Measurements from ENCODE around the gene GAMT.

GAMT gene

GRCh38 chr19:1417145-1417544, 15.8 kb upstream of the GAMT start:
- peak overlapping the region; percentile 62 for H3K27ac ChIP-seq (ENCODE audit: low read length)
- H3K9me3 ChIP-seq (ENCODE audit: control insufficient read depth in 2 of 2, low read length in 2 of 2), result no peaks in the 10 kb centered on the region
- H3K9ac ChIP-seq (ENCODE audit: low read length in 2 of 2), result no peak overlapping the region
- H3K36me3 ChIP-seq (ENCODE audit: control insufficient read depth in 2 of 2, insufficient read depth in 2 of 2, low read length in 2 of 2), result peaks cover 24 to 30% of the 10 kb centered on the region in 2 donors
- H3K4me1 ChIP-seq (ENCODE audit: control insufficient read depth, insufficient read depth, low read length), result peaks cover 42% of the 10 kb centered on the region
- H3K4me3 ChIP-seq (ENCODE audit: low read length in 2 of 2), result no peak overlapping the region
- H3K27me3 ChIP-seq (ENCODE audit: control insufficient read depth in 1 of 2, insufficient read depth in 2 of 2, low read length in 2 of 2), result no peaks in the 10 kb centered on the region

DNA sequence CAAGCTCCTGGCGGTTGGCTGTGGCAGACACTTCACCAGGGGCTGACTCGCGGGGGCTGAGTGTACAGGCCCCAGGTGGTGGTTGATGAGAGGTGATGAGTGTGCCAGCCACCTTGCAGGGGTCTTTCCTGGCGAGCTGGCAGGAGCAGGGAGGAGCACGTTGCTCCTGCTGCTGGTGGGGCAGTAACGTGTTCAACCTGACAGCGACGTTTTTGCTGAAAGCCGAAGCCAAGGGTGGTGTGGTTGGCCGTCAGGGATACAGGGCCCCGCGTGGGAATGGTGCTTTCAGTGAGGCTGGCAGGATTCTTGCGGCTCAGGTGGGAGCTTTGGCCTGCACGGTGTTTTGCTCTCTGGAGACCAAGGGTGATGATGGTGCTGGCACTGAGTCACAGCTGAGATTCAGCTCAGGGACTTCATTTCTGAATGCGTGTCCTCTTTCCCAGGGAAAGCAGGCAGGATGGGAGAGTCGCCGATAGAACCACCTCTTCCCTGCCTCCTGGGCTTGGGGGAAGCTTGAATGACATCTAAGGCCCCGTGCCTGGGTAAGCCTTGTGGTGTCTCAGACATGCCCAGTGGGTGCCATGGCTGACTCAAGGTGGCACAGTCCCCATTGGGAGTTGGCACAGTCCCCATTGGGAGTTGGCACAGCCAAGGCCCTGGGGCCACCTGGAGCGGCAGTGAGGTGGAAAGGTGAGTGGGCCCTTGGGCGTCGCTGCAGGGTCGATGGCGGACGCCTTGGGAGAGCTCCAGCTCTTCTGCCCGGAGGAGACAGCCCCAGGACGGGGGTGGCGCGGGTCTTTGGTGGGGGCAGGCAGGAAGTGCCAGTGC, 14.9 kb upstream of the GAMT start:
- Histone ChIP-seq H3K9me3 (ENCODE audit: control insufficient read depth in 2 of 2, low read length in 2 of 2) (no peaks in the 10 kb centered on the region), H3K9ac (ENCODE audit: low read length in 2 of 2) (peak overlapping the region; percentile 51 to 60), H3K27ac (ENCODE audit: low read length) (peak overlapping the region; percentile 62), H3K36me3 (ENCODE audit: control insufficient read depth in 2 of 2, insufficient read depth in 2 of 2, low read length in 2 of 2) (peaks cover 19 to 21% of the 10 kb centered on the region in 2 donors), H3K4me1 (ENCODE audit: control insufficient read depth, insufficient read depth, low read length) (peaks cover 51% of the 10 kb centered on the region), H3K4me3 (ENCODE audit: low read length in 2 of 2) (peak overlapping the region; percentile 51 to 54), H3K27me3 (ENCODE audit: control insufficient read depth in 1 of 2, insufficient read depth in 2 of 2, low read length in 2 of 2) (no peaks in the 10 kb centered on the region)

GRCh38 chr19:1412995-1413800, 11.9 kb upstream of the GAMT start:
- Histone ChIP-seq H3K36me3 (ENCODE audit: control insufficient read depth in 2 of 2, insufficient read depth in 2 of 2, low read length in 2 of 2) (peaks cover 2 to 3% of the 10 kb centered on the region in 2 donors), H3K27ac (ENCODE audit: low read length) (no peak overlapping the region), H3K9ac (ENCODE audit: low read length in 2 of 2) (no peak overlapping the region), H3K9me3 (ENCODE audit: control insufficient read depth in 2 of 2, low read length in 2 of 2) (no peaks in the 10 kb centered on the region), H3K4me3 (ENCODE audit: low read length in 2 of 2) (no peak overlapping the region), H3K27me3 (ENCODE audit: control insufficient read depth in 1 of 2, insufficient read depth in 2 of 2, low read length in 2 of 2) (no peaks in the 10 kb centered on the region), H3K4me1 (ENCODE audit: control insufficient read depth, insufficient read depth, low read length) (peaks cover 77% of the 10 kb centered on the region)

DNA sequence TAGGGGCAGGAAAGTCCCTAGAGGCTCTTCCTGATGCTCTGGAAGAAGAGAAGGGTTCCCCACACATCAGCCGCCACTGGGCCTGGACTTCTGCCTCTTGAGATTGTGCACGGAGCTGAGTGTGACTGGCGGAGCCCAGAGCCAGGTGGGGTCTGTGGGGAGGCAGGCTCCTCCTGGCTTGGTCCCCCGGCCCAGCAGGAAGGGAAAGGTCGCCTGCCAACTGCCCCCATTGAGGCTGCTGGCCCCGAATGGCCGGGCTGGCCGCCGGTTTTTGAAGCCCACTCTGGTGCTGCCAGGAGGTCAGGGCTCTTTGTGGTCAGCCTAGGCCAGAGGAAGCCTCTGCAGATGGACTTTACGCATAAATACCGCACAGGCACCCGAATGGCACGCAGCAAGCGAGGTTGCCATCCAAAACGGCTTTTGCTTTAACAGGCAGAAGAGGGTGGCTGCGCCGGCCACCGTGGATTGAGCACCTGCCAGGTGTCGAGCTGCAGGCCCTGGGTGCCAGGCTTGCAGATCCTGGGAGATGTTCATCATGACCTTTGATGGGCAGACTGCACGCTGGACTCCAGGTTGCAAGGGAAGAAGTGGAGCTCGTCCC, 11.1 kb upstream of the GAMT start:
- H3K27ac ChIP-seq (ENCODE audit: low read length), result no peak overlapping the region
- no peak overlapping the region for H3K9ac ChIP-seq (ENCODE audit: low read length in 2 of 2)
- no peaks in the 10 kb centered on the region for H3K27me3 ChIP-seq (ENCODE audit: control insufficient read depth in 1 of 2, insufficient read depth in 2 of 2, low read length in 2 of 2)
- no peak overlapping the region for H3K4me3 ChIP-seq (ENCODE audit: low read length in 2 of 2)
- H3K9me3 ChIP-seq (ENCODE audit: control insufficient read depth in 2 of 2, low read length in 2 of 2), result no peaks in the 10 kb centered on the region
- peaks cover 72% of the 10 kb centered on the region for H3K4me1 ChIP-seq (ENCODE audit: control insufficient read depth, insufficient read depth, low read length)
- peaks cover 2% of the 10 kb centered on the region in 2 donors for H3K36me3 ChIP-seq (ENCODE audit: control insufficient read depth in 2 of 2, insufficient read depth in 2 of 2, low read length in 2 of 2)

DNA sequence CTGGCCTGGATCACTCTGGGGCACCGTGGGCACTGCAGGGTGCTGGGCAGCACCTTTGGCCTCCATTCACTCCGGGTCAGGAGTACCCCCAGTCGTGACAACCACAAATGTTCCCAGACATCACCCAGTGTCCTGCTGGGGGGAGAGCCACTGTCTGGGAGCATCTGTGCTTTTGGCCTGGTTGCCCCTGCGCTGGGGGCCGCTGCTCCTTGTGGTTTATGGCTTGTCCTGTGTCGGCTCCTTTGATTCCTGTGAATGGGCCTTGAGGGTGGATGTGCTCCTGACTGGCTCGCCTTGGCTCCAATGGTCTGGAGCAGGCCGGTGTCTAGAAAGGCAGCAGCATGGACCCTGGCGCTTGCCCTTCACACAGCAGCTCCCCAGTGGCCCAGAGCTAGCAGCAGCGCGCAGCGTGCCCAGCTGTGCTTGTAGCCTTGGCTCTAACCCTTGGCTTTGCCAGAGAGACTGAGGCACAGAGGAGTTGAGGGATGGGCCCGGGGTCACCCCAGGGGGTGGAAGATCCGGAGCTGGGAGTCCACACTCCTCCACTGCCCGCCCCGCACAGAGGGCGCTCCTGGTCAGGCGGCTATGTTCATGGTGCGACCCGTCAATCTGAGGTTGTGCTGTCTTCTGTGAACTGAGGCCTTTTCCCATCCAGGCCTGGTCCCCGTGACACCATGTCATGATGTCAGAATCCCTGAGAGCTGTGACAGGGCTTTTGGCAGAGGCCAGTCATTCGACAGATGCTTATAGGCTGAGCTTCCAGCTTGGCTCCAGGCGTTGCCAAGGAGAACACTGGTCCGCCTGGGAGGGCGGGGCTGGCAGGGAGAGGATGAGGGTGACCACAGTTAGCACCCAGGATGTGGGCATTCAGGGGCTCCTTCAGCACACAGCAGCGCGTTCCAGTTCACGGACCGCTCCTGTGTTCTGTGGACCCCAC, 10.2 kb upstream of the GAMT start:
- Histone ChIP-seq H3K27me3 (ENCODE audit: control insufficient read depth in 1 of 2, insufficient read depth in 2 of 2, low read length in 2 of 2) (no peaks in the 10 kb centered on the region), H3K4me3 (ENCODE audit: low read length in 2 of 2) (peak overlapping the region in 1 of 2 donors; percentile 22), H3K27ac (ENCODE audit: low read length) (no peak overlapping the region), H3K36me3 (ENCODE audit: control insufficient read depth in 2 of 2, insufficient read depth in 2 of 2, low read length in 2 of 2) (peaks cover 0 to 2% of the 10 kb centered on the region in 2 donors), H3K4me1 (ENCODE audit: control insufficient read depth, insufficient read depth, low read length) (peaks cover 65% of the 10 kb centered on the region), H3K9ac (ENCODE audit: low read length in 2 of 2) (no peak overlapping the region), H3K9me3 (ENCODE audit: control insufficient read depth in 2 of 2, low read length in 2 of 2) (no peaks in the 10 kb centered on the region)

DNA sequence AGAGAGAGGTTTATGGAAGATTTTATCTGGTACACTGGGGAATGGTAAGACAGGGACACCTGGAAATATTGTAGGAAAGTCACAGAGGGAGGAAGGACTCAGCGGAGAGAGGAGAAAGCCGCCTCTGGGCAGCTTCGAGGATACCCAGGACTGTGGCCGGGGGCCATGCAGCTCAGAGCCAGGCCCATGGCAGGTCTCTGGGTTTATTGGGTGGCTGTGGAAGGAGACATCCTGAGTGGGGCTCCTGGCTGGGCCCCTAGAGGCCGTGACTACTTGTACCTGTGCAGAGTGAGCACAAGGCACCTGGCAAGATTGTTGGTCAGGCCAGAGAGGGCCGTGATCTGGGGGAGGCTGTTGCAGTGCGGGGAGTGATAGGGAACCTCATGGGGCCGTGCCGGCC, 9.4 kb upstream of the GAMT start:
- H3K9me3 ChIP-seq (ENCODE audit: control insufficient read depth in 2 of 2, low read length in 2 of 2), result no peaks in the 10 kb centered on the region
- H3K4me1 ChIP-seq (ENCODE audit: control insufficient read depth, insufficient read depth, low read length), result peaks cover 60% of the 10 kb centered on the region
- H3K9ac ChIP-seq (ENCODE audit: low read length in 2 of 2), result peak overlapping the region in 1 of 2 donors; percentile 47
- H3K27me3 ChIP-seq (ENCODE audit: control insufficient read depth in 1 of 2, insufficient read depth in 2 of 2, low read length in 2 of 2), result no peaks in the 10 kb centered on the region
- no peak overlapping the region for H3K27ac ChIP-seq (ENCODE audit: low read length)
- peak overlapping the region in 1 of 2 donors; percentile 22 for H3K4me3 ChIP-seq (ENCODE audit: low read length in 2 of 2)
- H3K36me3 ChIP-seq (ENCODE audit: control insufficient read depth in 2 of 2, insufficient read depth in 2 of 2, low read length in 2 of 2), result peaks cover 0 to 2% of the 10 kb centered on the region in 2 donors

DNA sequence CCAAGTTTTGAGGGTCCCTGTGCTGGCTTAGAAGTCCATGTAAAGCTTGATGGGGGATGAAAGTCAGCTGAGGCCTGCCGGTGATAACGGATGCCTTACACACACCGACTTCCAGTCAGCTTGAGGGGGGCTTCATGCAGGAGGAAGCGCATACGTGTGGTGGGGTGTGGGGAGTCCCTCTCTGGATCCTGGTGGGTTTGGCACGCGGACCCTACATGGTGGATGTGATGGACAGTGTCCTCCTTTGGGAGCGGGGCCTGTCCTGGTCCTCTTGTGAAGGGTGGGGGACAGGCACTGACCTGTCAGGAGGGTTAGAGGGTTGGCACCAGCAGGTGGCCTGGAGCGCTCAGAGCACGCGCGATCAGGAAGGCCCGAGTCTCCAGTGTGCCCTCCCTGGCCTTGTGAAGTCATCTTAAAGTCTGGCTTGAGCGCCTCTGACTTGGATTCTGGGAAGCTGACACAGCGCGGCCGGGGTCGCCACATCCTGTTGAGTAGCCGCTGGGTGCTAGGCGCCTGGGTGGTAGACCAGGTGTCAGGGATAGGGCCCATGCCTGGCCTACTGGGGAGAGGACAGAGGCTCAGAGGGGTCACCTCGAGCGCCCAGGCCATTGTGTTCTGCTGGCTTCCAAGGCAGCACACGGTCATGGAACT, 8.9 kb upstream of the GAMT start:
- H3K9me3 ChIP-seq (ENCODE audit: control insufficient read depth in 2 of 2, low read length in 2 of 2), result no peaks in the 10 kb centered on the region
- no peak overlapping the region for H3K27ac ChIP-seq (ENCODE audit: low read length)
- H3K27me3 ChIP-seq (ENCODE audit: control insufficient read depth in 1 of 2, insufficient read depth in 2 of 2, low read length in 2 of 2), result no peaks in the 10 kb centered on the region
- H3K4me3 ChIP-seq (ENCODE audit: low read length in 2 of 2), result peak overlapping the region in 1 of 2 donors; percentile 78
- H3K36me3 ChIP-seq (ENCODE audit: control insufficient read depth in 2 of 2, insufficient read depth in 2 of 2, low read length in 2 of 2), result peaks cover 0 to 2% of the 10 kb centered on the region in 2 donors
- H3K4me1 ChIP-seq (ENCODE audit: control insufficient read depth, insufficient read depth, low read length), result peaks cover 55% of the 10 kb centered on the region
- peak overlapping the region; percentile 29 to 47 for H3K9ac ChIP-seq (ENCODE audit: low read length in 2 of 2)

DNA sequence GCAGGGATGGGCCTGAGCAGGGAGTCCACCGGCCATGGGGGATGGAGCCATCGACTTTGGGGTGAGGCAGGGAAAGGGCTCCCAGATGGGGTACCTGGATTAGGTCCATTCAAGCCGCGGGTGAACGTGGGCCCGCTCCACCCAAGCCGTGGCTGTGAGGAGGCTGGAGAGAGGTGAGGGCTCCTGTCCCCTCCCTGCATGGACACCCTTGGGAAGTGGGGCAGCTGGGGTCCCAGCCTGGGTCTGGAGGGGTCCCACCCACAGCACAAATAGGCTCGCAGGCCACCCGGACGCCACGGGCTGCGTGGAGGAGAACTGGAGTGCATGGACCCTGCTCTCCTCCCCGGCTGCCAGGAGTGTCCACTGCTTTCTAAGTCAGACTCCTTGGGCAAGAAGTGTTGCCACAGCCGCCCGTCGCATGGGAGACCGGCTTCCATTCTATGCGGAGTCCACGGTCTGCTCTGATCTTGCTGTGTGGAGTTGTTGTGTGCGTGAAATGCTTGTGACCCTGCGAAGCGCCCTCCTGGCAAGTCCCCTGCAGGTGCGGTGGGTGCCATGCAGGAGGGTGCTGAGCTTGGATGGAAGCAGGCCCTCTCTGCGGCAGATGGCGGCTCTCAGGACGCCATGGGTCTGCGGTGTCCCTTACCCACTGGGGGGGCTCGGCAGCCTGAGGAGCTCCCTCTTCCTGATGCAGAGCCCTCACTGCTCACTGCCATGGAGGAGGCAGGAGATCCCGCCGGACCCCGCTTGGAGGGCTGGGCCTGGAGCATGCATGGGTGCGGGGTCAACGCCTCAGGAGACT, 8.1 kb upstream of the GAMT start:
- peaks cover 51% of the 10 kb centered on the region for H3K4me1 ChIP-seq (ENCODE audit: control insufficient read depth, insufficient read depth, low read length)
- peak overlapping the region; percentile 78 to 80 for H3K4me3 ChIP-seq (ENCODE audit: low read length in 2 of 2)
- H3K27ac ChIP-seq (ENCODE audit: low read length), result peak overlapping the region; percentile 80
- H3K36me3 ChIP-seq (ENCODE audit: control insufficient read depth in 2 of 2, insufficient read depth in 2 of 2, low read length in 2 of 2), result peaks cover 0 to 2% of the 10 kb centered on the region in 2 donors
- no peaks in the 10 kb centered on the region for H3K9me3 ChIP-seq (ENCODE audit: control insufficient read depth in 2 of 2, low read length in 2 of 2)
- H3K27me3 ChIP-seq (ENCODE audit: control insufficient read depth in 1 of 2, insufficient read depth in 2 of 2, low read length in 2 of 2), result no peaks in the 10 kb centered on the region
- H3K9ac ChIP-seq (ENCODE audit: low read length in 2 of 2), result peak overlapping the region; percentile 81 to 82
